Gastrocnemius medialis (tissue), 4 donors: ENCODE measurements around the gene TNXB. TPM values are rescaled to one million over a fixed set of nuclear protein-coding genes. Genes with fewer than 3 reads are reported as not detected.
A peak's percentile ranks its signal among the peaks of the same experiment; 100 is the strongest.
"Not testable (repeated sequence)": the region's sequence is repeated elsewhere in the genome, so short reads cannot be mapped to it uniquely, and the experiment has no call there.

ENCODE experiments used
- ATAC-seq, 2 donors: fragments of 150-250 bp; one replicate each; pipeline ENCODE4 v1.9.1; 2016
- DNase-seq, 2 donors: peaks; one replicate each; pipeline ENCODE4 v3.0.0-alpha.2; 2019
- H3K27ac ChIP-seq, 4 donors: fragments of 200-600 bp; sonication (generic); 1 replicate in 1 of 4; 2 replicates in 3 of 4; pipeline ENCODE4 v1.5.1; 2016 to 2018; ENCODE audit warnings: mild to moderate bottlenecking in 2 of 4, moderate library complexity in 1 of 4
- H3K27me3 ChIP-seq, 3 donors: fragments of 200-600 bp; sonication (generic) in 2 of 3; 1 replicate in 1 of 3; 2 replicates in 2 of 3; pipeline versions ENCODE4 v1.5.1 to v1.6.0; 2016 to 2019; ENCODE audit warnings: mild to moderate bottlenecking in 1 of 3, moderate library complexity in 1 of 3
- H3K36me3 ChIP-seq, 2 donors: fragments of 200-600 bp; sonication (generic) in 1 of 2; one replicate each; pipeline ENCODE4 v1.5.1; 2017 to 2018
- H3K4me1 ChIP-seq, 2 donors: fragments of 200-600 bp; sonication (generic) in 1 of 2; one replicate each; pipeline ENCODE4 v1.5.1; 2016 to 2017; ENCODE audit warnings: mild to moderate bottlenecking in 2 of 2
- H3K4me3 ChIP-seq, 4 donors: fragments of 200-600 bp; sonication (generic) in 3 of 4; 1 replicate in 1 of 4; 2 replicates in 3 of 4; pipeline ENCODE4 v1.5.1; 2016 to 2019; ENCODE audit warnings: mild to moderate bottlenecking in 2 of 4
- H3K9me3 ChIP-seq, 3 donors: fragments of 200-600 bp; sonication (generic) in 2 of 3; 1 replicate in 1 of 3; 2 replicates in 2 of 3; pipeline ENCODE4 v1.5.1; 2016 to 2019
- in situ Hi-C, 4 donors: fragments of 200-750 bp; cut with MboI; loops; one replicate each; pipeline versions ENCODE4 v1.15.0 to v1.8.0; 2017; ENCODE audit warnings: low sequenced_read_pairs in 4 of 4
- intact Hi-C: fragments of 100-400 bp; cut with DNase I; formaldehyde crosslinking; loops from one replicate; pipeline ENCODE4 v1.15.1; 2023; ENCODE audit warnings: low total_unique reads
- total RNA-seq, 4 donors: library from RNA; depleted of rRNA; stranded (reverse); fragments of >200 nt; gene quantifications; one replicate each; pipeline versions ENCODE4 v1.1.0 to v1.2.3, GENCODE V29; 2016

The TNXB gene
- total RNA-seq, 4 donors from 2014 or later: 12.0 to 37.0 (median 33.5) TPM

DNA sequence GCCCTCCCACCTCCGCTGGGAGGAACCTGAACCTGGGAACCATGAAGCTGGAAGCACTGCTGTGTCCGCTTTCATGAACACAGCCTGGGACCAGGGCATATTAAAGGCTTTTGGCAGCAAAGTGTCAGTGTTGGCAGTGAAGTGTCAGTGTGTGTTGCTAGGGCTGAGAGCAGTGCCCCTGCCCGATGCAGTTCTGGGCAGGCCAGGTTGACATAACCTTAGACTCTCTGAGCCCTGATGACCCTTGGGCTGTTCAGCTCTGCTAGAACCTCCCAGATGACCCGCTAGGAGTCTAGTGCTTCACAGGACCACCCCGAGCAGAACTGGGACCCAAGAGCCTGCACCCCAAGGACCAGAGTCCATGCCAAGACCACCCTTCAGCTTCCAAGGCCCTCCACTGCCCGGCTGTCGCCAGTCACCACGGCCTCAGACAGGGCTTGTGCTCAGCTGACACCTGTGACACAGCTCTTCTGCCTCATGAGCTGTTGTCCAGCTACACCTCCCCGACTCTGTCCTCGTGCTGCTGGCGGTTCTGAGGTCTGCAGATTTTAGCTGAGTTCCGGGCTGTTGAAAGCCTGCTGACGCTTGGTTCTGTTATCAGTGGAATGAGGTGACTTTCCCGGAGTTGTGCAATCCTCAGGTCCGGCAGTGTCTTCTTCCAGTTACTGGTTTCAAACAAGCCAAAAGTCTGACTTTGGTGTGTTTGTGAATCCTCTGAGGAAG is 106.4 kb downstream of the TNXB start:
- H3K9me3 ChIP-seq, DNase-seq, H3K4me3 ChIP-seq, intact Hi-C loops, H3K36me3 ChIP-seq, H3K27me3 ChIP-seq, H3K4me1 ChIP-seq, in situ Hi-C loops, H3K27ac ChIP-seq: not testable (repeated sequence)
- peak in 1 of 2 donors; percentile 27 for ATAC-seq

DNA sequence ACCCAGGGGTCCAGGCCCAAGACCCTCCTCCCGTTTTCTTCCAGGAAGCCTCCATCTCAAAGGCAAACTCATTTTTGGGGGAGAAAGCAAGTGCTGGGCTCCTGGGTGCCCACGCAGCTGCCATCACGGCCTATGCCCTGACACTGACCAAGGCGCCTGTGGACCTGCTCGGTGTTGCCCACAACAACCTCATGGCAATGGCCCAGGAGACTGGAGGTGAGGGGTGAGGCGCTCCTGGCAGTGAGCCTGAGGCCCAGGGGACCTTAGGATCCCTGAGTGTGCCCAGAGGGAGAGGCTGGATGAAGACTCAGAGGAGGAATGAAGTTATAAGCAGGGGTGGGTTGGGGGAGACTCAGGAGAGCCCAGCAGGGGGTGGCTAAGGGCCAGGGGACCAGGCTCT is 112.8 kb downstream of the TNXB start:
- H3K36me3 ChIP-seq, H3K4me3 ChIP-seq, H3K9me3 ChIP-seq, H3K27me3 ChIP-seq, ATAC-seq, in situ Hi-C loops, H3K4me1 ChIP-seq, DNase-seq, intact Hi-C loops, H3K27ac ChIP-seq: not testable (repeated sequence)

GRCh38 chr6:31994421-31994820 is 114.7 kb downstream of the TNXB start:
- H3K27ac ChIP-seq, DNase-seq, H3K4me3 ChIP-seq, H3K4me1 ChIP-seq, intact Hi-C loops, H3K36me3 ChIP-seq, in situ Hi-C loops, H3K9me3 ChIP-seq, H3K27me3 ChIP-seq, ATAC-seq: not testable (repeated sequence)

Other genes starting within 250 kb of the TNXB start
- 10 to 100 TPM; 20.8 to 42.7 (median 38.1) TPM for gene NEU1, start 246.5 kb downstream of the TNXB start, total RNA-seq
- gene SLC44A4, start 230.3 kb downstream of the TNXB start, total RNA-seq: 1 to 10 TPM in 1 of 4 donors, not detected in 3; 1.6 TPM
- 10 to 100 TPM in 3 of 4 donors, 1 to 10 TPM in 1; 8.4 to 17.5 (median 13.0) TPM for gene EHMT2, start 211.6 kb downstream of the TNXB start, total RNA-seq
- gene ZBTB12, start 207.3 kb downstream of the TNXB start, total RNA-seq: under 1 TPM in 1 of 4 donors, not detected in 3; 0.26 TPM
- 1 to 10 TPM; 2.7 to 4.9 (median 3.6) TPM for gene C2, start 181.6 kb downstream of the TNXB start, total RNA-seq
- gene CFB, start 163.2 kb downstream of the TNXB start, total RNA-seq: 10 to 100 TPM in 1 of 4 donors, 1 to 10 TPM in 3; 1.0 to 13.8 (median 6.1) TPM
- gene NELFE, start 150.4 kb downstream of the TNXB start, total RNA-seq: 10 to 100 TPM; 58.1 to 88.6 (median 78.7) TPM
- 10 to 100 TPM; 21.2 to 51.9 (median 22.7) TPM for gene SKIC2, start 150.2 kb downstream of the TNXB start, total RNA-seq
- 10 to 100 TPM in 1 of 4 donors, 1 to 10 TPM in 3; 5.8 to 11.5 (median 8.5) TPM for gene DXO, start 137.2 kb downstream of the TNXB start, total RNA-seq
- 1 to 10 TPM; 4.3 to 7.8 (median 6.2) TPM for gene C4A, start 127.3 kb downstream of the TNXB start, total RNA-seq
- gene C4B, start 94.5 kb downstream of the TNXB start, total RNA-seq: 1 to 10 TPM; 2.6 to 8.6 (median 6.9) TPM
- under 1 TPM in 2 of 4 donors, not detected in 2; 0.16 to 0.41 TPM for gene CYP21A2, start 70.9 kb downstream of the TNXB start, total RNA-seq
- gene ATF6B, start 18.9 kb upstream of the TNXB start, total RNA-seq: 10 to 100 TPM in 2 of 4 donors, 1 to 10 TPM in 2; 6.8 to 18.4 (median 9.5) TPM
- 1 to 10 TPM; 2.6 to 6.0 (median 3.9) TPM for gene FKBPL, start 20.9 kb upstream of the TNXB start, total RNA-seq
- gene PRRT1, start 42.6 kb upstream of the TNXB start, total RNA-seq: under 1 TPM in 1 of 4 donors, not detected in 3; 0.49 TPM
- gene PPT2, start 44.8 kb upstream of the TNXB start, total RNA-seq: 10 to 100 TPM; 16.2 to 72.7 (median 21.4) TPM
- gene EGFL8, start 55.3 kb upstream of the TNXB start, total RNA-seq: 1 to 10 TPM in 3 of 4 donors, under 1 TPM in 1; 0.80 to 7.1 (median 4.2) TPM
- gene AGPAT1, start 66.7 kb upstream of the TNXB start, total RNA-seq: 10 to 100 TPM; 32.0 to 58.7 (median 42.0) TPM
- gene RNF5, start 69.1 kb upstream of the TNXB start, total RNA-seq: 10 to 100 TPM; 54.6 to 98.3 (median 78.1) TPM
- 1 to 10 TPM in 1 of 4 donors, not detected in 3; 1.9 TPM for gene AGER, start 74.9 kb upstream of the TNXB start, total RNA-seq
- 10 to 100 TPM; 24.3 to 37.6 (median 33.6) TPM for gene PBX2, start 80.9 kb upstream of the TNXB start, total RNA-seq
- gene GPSM3, start 83.3 kb upstream of the TNXB start, total RNA-seq: 1 to 10 TPM in 3 of 4 donors, not detected in 1; 2.2 to 2.9 (median 2.3) TPM
- 10 to 100 TPM in 3 of 4 donors, 1 to 10 TPM in 1; 6.8 to 21.1 (median 14.8) TPM for gene NOTCH4, start 114.7 kb upstream of the TNXB start, total RNA-seq